Liver (tissue), 9 donors: ENCODE results near the gene C2CD4C. TPM values are rescaled to one million over a fixed set of nuclear protein-coding genes. Genes with fewer than 3 reads are reported as not detected.

ENCODE experiments used
- DNase-seq: peaks from one replicate; pipeline ENCODE4 v3.0.0-alpha.2; 2017; ENCODE audit warnings: low spot score
- H3K27ac ChIP-seq, 2 donors: one replicate each; pipeline ENCODE4 v1.7.0; 2013; ENCODE audit warnings: inconsistent platforms in 2 of 2, low read length in 2 of 2, control low read depth in 1 of 2, low read depth in 1 of 2, mild to moderate bottlenecking in 1 of 2
- H3K27me3 ChIP-seq, 4 donors: one replicate each; pipeline versions ENCODE4 v1.6.1 to v1.7.0; 2013; ENCODE audit warnings: low read length in 3 of 4, inconsistent platforms in 1 of 4, mild to moderate bottlenecking in 1 of 4, moderate library complexity in 1 of 4; ENCODE audit not compliant: control insufficient read depth in 4 of 4, insufficient read depth in 4 of 4
- H3K36me3 ChIP-seq, 4 donors: one replicate each; pipeline versions ENCODE4 v1.6.1 to v1.7.0; 2013; ENCODE audit warnings: low read length in 3 of 4, mild to moderate bottlenecking in 3 of 4, low read depth in 1 of 4, moderate library complexity in 1 of 4; ENCODE audit not compliant: control insufficient read depth in 4 of 4, insufficient read depth in 3 of 4
- H3K4me1 ChIP-seq, 4 donors: one replicate each; pipeline versions ENCODE4 v1.6.1 to v1.7.0; 2013; ENCODE audit warnings: low read length in 3 of 4, mild to moderate bottlenecking in 3 of 4, moderate library complexity in 1 of 4; ENCODE audit not compliant: control insufficient read depth in 4 of 4, insufficient read depth in 4 of 4
- H3K4me3 ChIP-seq, 3 donors: one replicate each; pipeline versions ENCODE4 v1.6.1 to v1.7.0; 2013; ENCODE audit warnings: low read length in 3 of 3, control low read depth in 1 of 3, low read depth in 1 of 3, mild to moderate bottlenecking in 1 of 3
- H3K9ac ChIP-seq, 2 donors: one replicate each; pipeline ENCODE4 v1.7.0; 2013; ENCODE audit warnings: low read length in 2 of 2, mild to moderate bottlenecking in 2 of 2, moderate library complexity in 2 of 2, control low read depth in 1 of 2, low read depth in 1 of 2
- H3K9me3 ChIP-seq, 4 donors: one replicate each; pipeline versions ENCODE4 v1.6.1 to v1.7.0; 2013; ENCODE audit warnings: low read length in 3 of 4; ENCODE audit not compliant: control insufficient read depth in 4 of 4
- FOXA1 ChIP-seq: IDR thresholded peaks from 2 replicates; pipeline ENCODE4 v1.6.1; 2016; ENCODE audit warnings: antibody characterized with exemption
- FOXA2 ChIP-seq: IDR thresholded peaks from 2 replicates; pipeline ENCODE4 v1.6.1; 2016; ENCODE audit warnings: antibody characterized with exemption
- GABPA ChIP-seq, 2 donors: IDR thresholded peaks in 1 of 2; conservative IDR thresholded peaks in 1 of 2; 2 replicates each; pipeline ENCODE4 v1.6.1; 2016; ENCODE audit warnings: antibody characterized with exemption in 2 of 2, mild to moderate bottlenecking in 1 of 2, moderate library complexity in 1 of 2
- HNF4A ChIP-seq, 2 donors: conservative IDR thresholded peaks; 2 replicates each; pipeline ENCODE4 v1.6.1; 2016; ENCODE audit warnings: antibody characterized with exemption in 2 of 2, mild to moderate bottlenecking in 2 of 2
- HNF4G ChIP-seq: IDR thresholded peaks from 2 replicates; pipeline ENCODE4 v1.6.1; 2016; ENCODE audit warnings: antibody characterized with exemption
- JUND ChIP-seq, 2 donors: IDR thresholded peaks; 2 replicates each; pipeline ENCODE4 v1.6.1; 2016; ENCODE audit warnings: antibody characterized with exemption in 2 of 2
- NR2F2 ChIP-seq: IDR thresholded peaks from 2 replicates; pipeline ENCODE4 v1.6.1; 2016; ENCODE audit warnings: antibody characterized with exemption
- RAD21 ChIP-seq, 2 donors: IDR thresholded peaks; 2 replicates each; pipeline ENCODE4 v1.6.1; 2016; ENCODE audit warnings: antibody characterized with exemption in 2 of 2, mild to moderate bottlenecking in 2 of 2
- SP1 ChIP-seq: IDR thresholded peaks from 2 replicates; pipeline ENCODE4 v1.6.1; 2018; ENCODE audit warnings: antibody characterized with exemption, mild to moderate bottlenecking
- TAF1 ChIP-seq: conservative IDR thresholded peaks from 2 replicates; pipeline ENCODE4 v1.6.1; 2016; ENCODE audit warnings: antibody characterized with exemption, mild to moderate bottlenecking
- WGBS: extraction: QIAGEN DNeasy Blood & Tissue Kit; methylation state at CpG from one replicate; pipeline ENCODE4 v1.1.7; 2013; 5-methylcytosine and 5-hydroxymethylcytosine counted together
- polyA plus RNA-seq, 2 donors: library from polyadenylated mRNA; stranded (reverse) in 1 of 2; unstranded in 1 of 2; fragments of 200-250 nt in 1 of 2; fragments of >200 nt in 1 of 2; fragmentation: Nextera tagmentation in 1 of 2; extraction: Ambion mirVana in 1 of 2; gene quantifications; one replicate each; pipeline versions ENCODE4 v1.2.1 to v1.2.3, GENCODE V29; 2013 to 2015
- total RNA-seq, 2 donors: library from RNA; depleted of rRNA; stranded (reverse); fragments of >200 nt; gene quantifications; one replicate each; pipeline ENCODE4 v1.2.3, GENCODE V29; 2014
- TF ChIP-seq, protein P1 (sequence below): IDR thresholded peaks from 2 replicates; pipeline ENCODE4 v1.6.1; 2016; ENCODE audit warnings: antibody characterized with exemption
- TF ChIP-seq, protein P2 (sequence below): IDR thresholded peaks from 2 replicates; pipeline ENCODE4 v1.6.1; 2016; ENCODE audit warnings: antibody characterized with exemption, mild to moderate bottlenecking
- TF ChIP-seq, protein P3 (sequence below): fragments of 150-350 bp; IDR thresholded peaks from 2 replicates; pipeline ENCODE4 v1.5.1; 2017; ENCODE audit warnings: improper control_type of control experiment, low read depth, low read length; ENCODE audit not compliant: missing input control
- donor health status: healthy.
- donor health status: healthy.
- donor health status: healthy.
- donor health status: healthy.
- donor health status: healthy.

The C2CD4C gene
- total and polyA plus RNA-seq, 4 donors: 0.08 to 0.42 (median 0.19) TPM

DNA sequence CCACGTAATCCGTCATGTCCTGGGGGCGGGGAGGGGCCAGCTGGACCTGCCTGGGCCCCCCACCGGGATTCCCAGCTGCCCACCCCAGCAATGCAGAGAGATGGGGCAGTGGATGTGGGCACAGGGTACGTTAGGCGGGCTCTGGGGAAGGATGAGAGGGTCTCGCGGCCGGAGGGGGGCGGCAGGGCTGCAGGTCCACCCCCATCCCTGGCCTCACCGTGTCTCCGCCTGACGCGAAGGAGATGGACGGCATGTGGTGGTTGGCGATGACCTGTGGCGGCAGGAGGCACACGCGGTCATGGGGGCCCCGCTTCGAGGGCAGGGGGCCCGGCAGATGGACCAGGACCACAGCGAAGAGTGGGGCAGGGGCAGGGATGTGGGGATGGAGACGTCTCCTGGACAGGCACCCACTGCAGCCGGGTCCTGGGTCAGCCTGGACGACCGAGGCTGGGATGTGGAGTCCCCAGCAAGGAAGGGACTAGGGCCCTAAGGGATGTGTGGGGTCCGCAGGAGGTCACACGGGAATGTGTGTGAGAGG is 27.5 kb upstream of the C2CD4C start:
- H3K27me3 ChIP-seq: no peaks in the 10 kb centered on the region
- WGBS: 94% methylated on average over 29 of the region's 29 CpGs
- peaks cover 5 to 26% (median 9%) of the 10 kb centered on the region in 4 donors for H3K36me3 ChIP-seq
- H3K27ac ChIP-seq: no peak overlapping the region
- H3K4me3 ChIP-seq: no peak overlapping the region
- no peak overlapping the region for H3K9ac ChIP-seq
- DNase-seq: no peak
- H3K4me1 ChIP-seq: no peaks in the 10 kb centered on the region
- H3K9me3 ChIP-seq: no peaks in the 10 kb centered on the region
- TF ChIP-seq, protein P1, sequence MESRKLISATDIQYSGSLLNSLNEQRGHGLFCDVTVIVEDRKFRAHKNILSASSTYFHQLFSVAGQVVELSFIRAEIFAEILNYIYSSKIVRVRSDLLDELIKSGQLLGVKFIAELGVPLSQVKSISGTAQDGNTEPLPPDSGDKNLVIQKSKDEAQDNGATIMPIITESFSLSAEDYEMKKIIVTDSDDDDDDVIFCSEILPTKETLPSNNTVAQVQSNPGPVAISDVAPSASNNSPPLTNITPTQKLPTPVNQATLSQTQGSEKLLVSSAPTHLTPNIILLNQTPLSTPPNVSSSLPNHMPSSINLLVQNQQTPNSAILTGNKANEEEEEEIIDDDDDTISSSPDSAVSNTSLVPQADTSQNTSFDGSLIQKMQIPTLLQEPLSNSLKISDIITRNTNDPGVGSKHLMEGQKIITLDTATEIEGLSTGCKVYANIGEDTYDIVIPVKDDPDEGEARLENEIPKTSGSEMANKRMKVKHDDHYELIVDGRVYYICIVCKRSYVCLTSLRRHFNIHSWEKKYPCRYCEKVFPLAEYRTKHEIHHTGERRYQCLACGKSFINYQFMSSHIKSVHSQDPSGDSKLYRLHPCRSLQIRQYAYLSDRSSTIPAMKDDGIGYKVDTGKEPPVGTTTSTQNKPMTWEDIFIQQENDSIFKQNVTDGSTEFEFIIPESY: no peak
- TF ChIP-seq, protein P2, sequence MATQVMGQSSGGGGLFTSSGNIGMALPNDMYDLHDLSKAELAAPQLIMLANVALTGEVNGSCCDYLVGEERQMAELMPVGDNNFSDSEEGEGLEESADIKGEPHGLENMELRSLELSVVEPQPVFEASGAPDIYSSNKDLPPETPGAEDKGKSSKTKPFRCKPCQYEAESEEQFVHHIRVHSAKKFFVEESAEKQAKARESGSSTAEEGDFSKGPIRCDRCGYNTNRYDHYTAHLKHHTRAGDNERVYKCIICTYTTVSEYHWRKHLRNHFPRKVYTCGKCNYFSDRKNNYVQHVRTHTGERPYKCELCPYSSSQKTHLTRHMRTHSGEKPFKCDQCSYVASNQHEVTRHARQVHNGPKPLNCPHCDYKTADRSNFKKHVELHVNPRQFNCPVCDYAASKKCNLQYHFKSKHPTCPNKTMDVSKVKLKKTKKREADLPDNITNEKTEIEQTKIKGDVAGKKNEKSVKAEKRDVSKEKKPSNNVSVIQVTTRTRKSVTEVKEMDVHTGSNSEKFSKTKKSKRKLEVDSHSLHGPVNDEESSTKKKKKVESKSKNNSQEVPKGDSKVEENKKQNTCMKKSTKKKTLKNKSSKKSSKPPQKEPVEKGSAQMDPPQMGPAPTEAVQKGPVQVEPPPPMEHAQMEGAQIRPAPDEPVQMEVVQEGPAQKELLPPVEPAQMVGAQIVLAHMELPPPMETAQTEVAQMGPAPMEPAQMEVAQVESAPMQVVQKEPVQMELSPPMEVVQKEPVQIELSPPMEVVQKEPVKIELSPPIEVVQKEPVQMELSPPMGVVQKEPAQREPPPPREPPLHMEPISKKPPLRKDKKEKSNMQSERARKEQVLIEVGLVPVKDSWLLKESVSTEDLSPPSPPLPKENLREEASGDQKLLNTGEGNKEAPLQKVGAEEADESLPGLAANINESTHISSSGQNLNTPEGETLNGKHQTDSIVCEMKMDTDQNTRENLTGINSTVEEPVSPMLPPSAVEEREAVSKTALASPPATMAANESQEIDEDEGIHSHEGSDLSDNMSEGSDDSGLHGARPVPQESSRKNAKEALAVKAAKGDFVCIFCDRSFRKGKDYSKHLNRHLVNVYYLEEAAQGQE: no peak
- TF ChIP-seq HNF4G: no peak
- no peak for TF ChIP-seq HNF4A (conservative IDR thresholded peaks at IDR 0.05)
- TF ChIP-seq RAD21 (IDR thresholded peaks at IDR 0.05): no peak
- TF ChIP-seq FOXA2: no peak
- TF ChIP-seq FOXA1: no peak
- no peak for TF ChIP-seq SP1
- TF ChIP-seq NR2F2: no peak
- no peak for TF ChIP-seq GABPA (IDR thresholded peaks at IDR 0.05 in 1 of 2, conservative IDR thresholded peaks at IDR 0.05 in 1 of 2)
- no peak for TF ChIP-seq JUND (IDR thresholded peaks at IDR 0.05)
- TF ChIP-seq, protein P3, sequence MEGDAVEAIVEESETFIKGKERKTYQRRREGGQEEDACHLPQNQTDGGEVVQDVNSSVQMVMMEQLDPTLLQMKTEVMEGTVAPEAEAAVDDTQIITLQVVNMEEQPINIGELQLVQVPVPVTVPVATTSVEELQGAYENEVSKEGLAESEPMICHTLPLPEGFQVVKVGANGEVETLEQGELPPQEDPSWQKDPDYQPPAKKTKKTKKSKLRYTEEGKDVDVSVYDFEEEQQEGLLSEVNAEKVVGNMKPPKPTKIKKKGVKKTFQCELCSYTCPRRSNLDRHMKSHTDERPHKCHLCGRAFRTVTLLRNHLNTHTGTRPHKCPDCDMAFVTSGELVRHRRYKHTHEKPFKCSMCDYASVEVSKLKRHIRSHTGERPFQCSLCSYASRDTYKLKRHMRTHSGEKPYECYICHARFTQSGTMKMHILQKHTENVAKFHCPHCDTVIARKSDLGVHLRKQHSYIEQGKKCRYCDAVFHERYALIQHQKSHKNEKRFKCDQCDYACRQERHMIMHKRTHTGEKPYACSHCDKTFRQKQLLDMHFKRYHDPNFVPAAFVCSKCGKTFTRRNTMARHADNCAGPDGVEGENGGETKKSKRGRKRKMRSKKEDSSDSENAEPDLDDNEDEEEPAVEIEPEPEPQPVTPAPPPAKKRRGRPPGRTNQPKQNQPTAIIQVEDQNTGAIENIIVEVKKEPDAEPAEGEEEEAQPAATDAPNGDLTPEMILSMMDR: no peak
- no peak for TF ChIP-seq TAF1

- no peak overlapping the region for H3K9ac ChIP-seq
- 91% methylated on average over 33 of the region's 33 CpGs for WGBS
- no peaks in the 10 kb centered on the region for H3K27me3 ChIP-seq
- no peak overlapping the region for H3K27ac ChIP-seq
- no peak overlapping the region for H3K4me3 ChIP-seq
- TF ChIP-seq HNF4A (conservative IDR thresholded peaks at IDR 0.05): no peak
- no peaks in the 10 kb centered on the region for H3K4me1 ChIP-seq
- no peak for DNase-seq
- peaks cover 5 to 27% (median 9%) of the 10 kb centered on the region in 4 donors for H3K36me3 ChIP-seq
- no peaks in the 10 kb centered on the region for H3K9me3 ChIP-seq
Observed at GRCh38 chr19:435707-436412, 26.9 kb upstream of the C2CD4C start.
